Keratinocyte (primary cell): ENCODE measurements around the gene SETBP1. TPM values are rescaled to one million over a fixed set of nuclear protein-coding genes. Genes with fewer than 3 reads are reported as not detected.

Experiments
- DNase-seq: peaks from one replicate; pipeline ENCODE4 v3.0.0-alpha.2; 2011; ENCODE audit warnings: low read depth, missing footprints, low spot score
- FAIRE-seq: peaks from 2 replicates; lab custom pipeline; 2011; peaks lifted over from hg19 to GRCh38; lab: Jason Lieb, UNC
- H2AFZ ChIP-seq: 2 replicates; pipeline ENCODE4 v1.6.0; 2012; ENCODE audit warnings: low read length, control low read depth, inconsistent platforms; ENCODE audit not compliant: control insufficient read depth
- H3K27ac ChIP-seq: 2 replicates; pipeline ENCODE4 v1.5.1; 2011; ENCODE audit warnings: low read length; ENCODE audit not compliant: control insufficient read depth, insufficient read depth
- H3K27me3 ChIP-seq: 3 replicates; pipeline ENCODE4 v1.6.0; 2011; ENCODE audit warnings: low read length; ENCODE audit not compliant: control insufficient read depth, insufficient read depth; ENCODE audit errors: extremely low read depth
- H3K36me3 ChIP-seq, 2 experiments: 2 replicates in 1 of 2; 3 replicates in 1 of 2; pipeline ENCODE4 v1.5.1; 2011; ENCODE audit warnings: low read length in 2 of 2, mild to moderate bottlenecking in 1 of 2; ENCODE audit not compliant: control insufficient read depth in 2 of 2, insufficient read depth in 2 of 2; ENCODE audit errors: extremely low read depth in 1 of 2
- H3K4me1 ChIP-seq: 3 replicates; pipeline ENCODE4 v1.5.1; 2011; ENCODE audit warnings: low read length; ENCODE audit not compliant: control insufficient read depth, insufficient read depth; ENCODE audit errors: extremely low read depth
- H3K4me2 ChIP-seq: 3 replicates; pipeline ENCODE4 v1.6.0; 2011; ENCODE audit warnings: low read depth, low read length; ENCODE audit not compliant: control insufficient read depth, insufficient read depth; ENCODE audit errors: extremely low read depth
- H3K4me3 ChIP-seq, 3 experiments: fragments of 200-600 bp in 1 of 3; sonication (generic) in 1 of 3; 2 replicates in 2 of 3; 3 replicates in 1 of 3; pipeline ENCODE4 v1.5.1; 2011 to 2016; ENCODE audit warnings: low read length in 3 of 3, mild to moderate bottlenecking in 3 of 3, control low read depth in 2 of 3, inconsistent platforms in 1 of 3, low read depth in 1 of 3, mixed read lengths in 1 of 3, mixed run types in 1 of 3, moderate library complexity in 1 of 3; ENCODE audit not compliant: control insufficient read depth in 2 of 3, insufficient read depth in 2 of 3; ENCODE audit errors: extremely low read depth in 1 of 3
- H3K79me2 ChIP-seq: 2 replicates; pipeline ENCODE4 v1.6.0; 2012; ENCODE audit warnings: low read length; ENCODE audit not compliant: control insufficient read depth, insufficient read depth
- H3K9ac ChIP-seq: 3 replicates; pipeline ENCODE4 v1.6.0; 2011; ENCODE audit warnings: low read length; ENCODE audit not compliant: control insufficient read depth, insufficient read depth; ENCODE audit errors: extremely low read depth
- H3K9me1 ChIP-seq: 3 replicates; pipeline ENCODE4 v1.6.0; 2011; ENCODE audit warnings: low read length; ENCODE audit not compliant: control insufficient read depth, insufficient read depth; ENCODE audit errors: extremely low read depth
- H3K9me3 ChIP-seq: 2 replicates; pipeline ENCODE4 v1.5.1; 2012; ENCODE audit warnings: low read depth, low read length; ENCODE audit not compliant: control insufficient read depth
- H4K20me1 ChIP-seq: 3 replicates; pipeline ENCODE4 v1.6.0; 2011; ENCODE audit warnings: low read length; ENCODE audit not compliant: control insufficient read depth, insufficient read depth; ENCODE audit errors: extremely low read depth
- EZH2 ChIP-seq: IDR thresholded peaks from one replicate; pipeline ENCODE4 v1.6.1; 2012; ENCODE audit warnings: inconsistent platforms, mild to moderate bottlenecking, low read length, moderate library complexity
- dilution Hi-C: fragments of 300-500 bp; cut with MboI; formaldehyde crosslinking; loops from one replicate; pipeline ENCODE4 v1.7.0; 2020; ENCODE audit warnings: low sequenced_read_pairs; ENCODE audit not compliant: extremely low pct_ligation_motif_present
- polyA plus RNA-seq, 5 experiments: library from polyadenylated mRNA; depleted of rRNA in 3 of 5; stranded (reverse) in 3 of 5; stranded (forward) in 1 of 5; unstranded in 1 of 5; fragments of >200 nt; gene quantifications; 1 replicate in 1 of 5; 2 replicates in 3 of 5; 3 replicates in 1 of 5; pipeline versions ENCODE4 v1.2.1 to v1.2.3, GENCODE V29; 2011 to 2012; ENCODE audit warnings: missing spikeins in 2 of 5, low read depth in 1 of 5, low replicate concordance in 1 of 5
- TF ChIP-seq, protein P1 (sequence below), 3 experiments: IDR thresholded peaks in 1 of 3; conservative IDR thresholded peaks in 1 of 3; optimal IDR thresholded peaks in 1 of 3; 2 replicates in 2 of 3; 3 replicates in 1 of 3; pipeline versions ENCODE3 to v1.5.1; 2011; ENCODE audit warnings: low read length in 3 of 3, mild to moderate bottlenecking in 3 of 3, moderate library complexity in 2 of 3, control low read depth in 1 of 3, inconsistent platforms in 1 of 3; ENCODE audit not compliant: insufficient read depth in 2 of 3; ENCODE audit errors: extremely low read depth in 1 of 3

SETBP1 gene
- polyA plus RNA-seq, 1 donor (not counting 4 experiments of a cell fraction or from before 2014, with no cell fraction given) = 3.3 TPM

DNA sequence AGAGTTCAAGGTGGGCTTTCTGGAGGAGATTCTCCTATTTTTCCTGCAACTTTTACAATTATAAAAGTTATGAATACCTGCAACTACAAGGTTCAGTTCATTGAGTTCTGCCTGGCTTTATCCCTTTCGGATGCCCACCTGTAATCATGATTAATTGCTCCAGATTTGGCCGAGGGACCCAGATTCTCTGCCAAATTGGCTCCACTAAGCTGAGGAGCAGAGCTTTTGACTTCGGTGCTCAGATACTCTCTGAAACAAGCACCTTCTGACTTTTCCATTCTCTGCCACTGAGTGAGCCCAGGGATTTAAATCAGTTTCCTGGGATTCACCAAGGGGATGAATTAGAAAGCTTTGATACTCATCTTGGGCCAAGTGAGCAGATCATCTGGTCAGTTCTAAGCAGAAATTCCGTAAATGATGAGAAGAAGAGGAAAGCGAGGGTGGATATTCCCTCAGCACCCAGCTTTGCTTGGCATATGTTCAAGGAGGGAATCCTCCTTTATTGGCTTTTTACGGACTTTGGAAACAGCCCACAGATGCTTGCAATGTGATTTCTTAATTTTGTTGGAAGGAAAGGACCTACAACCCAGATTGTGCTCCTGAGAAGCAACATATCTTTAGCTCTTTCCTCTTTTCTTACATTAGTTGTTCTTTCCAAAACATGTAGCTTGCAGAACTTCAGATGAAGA is 179.2 kb downstream of the SETBP1 start:
- Histone ChIP-seq H4K20me1 (no peaks in the 10 kb centered on the region), H3K27ac (no peak overlapping the region), H3K27me3 (no peaks in the 10 kb centered on the region), H2AFZ (no peak overlapping the region), H3K9ac (no peak overlapping the region), H3K4me1 (peaks cover 35% of the 10 kb centered on the region), H3K79me2 (no peaks in the 10 kb centered on the region), H3K36me3 (no peaks in the 10 kb centered on the region), H3K9me3 (peaks cover 3% of the 10 kb centered on the region), H3K9me1 (no peaks in the 10 kb centered on the region), H3K4me2 (no peak overlapping the region), H3K4me3 (no peak overlapping the region)
- FAIRE-seq (no peak), DNase-seq (no peak)
- dilution Hi-C loops = no loop called here
- TF ChIP-seq, protein P1, sequence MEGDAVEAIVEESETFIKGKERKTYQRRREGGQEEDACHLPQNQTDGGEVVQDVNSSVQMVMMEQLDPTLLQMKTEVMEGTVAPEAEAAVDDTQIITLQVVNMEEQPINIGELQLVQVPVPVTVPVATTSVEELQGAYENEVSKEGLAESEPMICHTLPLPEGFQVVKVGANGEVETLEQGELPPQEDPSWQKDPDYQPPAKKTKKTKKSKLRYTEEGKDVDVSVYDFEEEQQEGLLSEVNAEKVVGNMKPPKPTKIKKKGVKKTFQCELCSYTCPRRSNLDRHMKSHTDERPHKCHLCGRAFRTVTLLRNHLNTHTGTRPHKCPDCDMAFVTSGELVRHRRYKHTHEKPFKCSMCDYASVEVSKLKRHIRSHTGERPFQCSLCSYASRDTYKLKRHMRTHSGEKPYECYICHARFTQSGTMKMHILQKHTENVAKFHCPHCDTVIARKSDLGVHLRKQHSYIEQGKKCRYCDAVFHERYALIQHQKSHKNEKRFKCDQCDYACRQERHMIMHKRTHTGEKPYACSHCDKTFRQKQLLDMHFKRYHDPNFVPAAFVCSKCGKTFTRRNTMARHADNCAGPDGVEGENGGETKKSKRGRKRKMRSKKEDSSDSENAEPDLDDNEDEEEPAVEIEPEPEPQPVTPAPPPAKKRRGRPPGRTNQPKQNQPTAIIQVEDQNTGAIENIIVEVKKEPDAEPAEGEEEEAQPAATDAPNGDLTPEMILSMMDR (optimal IDR thresholded peaks at IDR 0.05 in 1 of 3, IDR thresholded peaks at IDR 0.05 in 1 of 3, conservative IDR thresholded peaks at IDR 0.05 in 1 of 3; ENCODE audit: extremely low read depth in 1 of 3, insufficient read depth in 2 of 3, low read length in 3 of 3) = no peak
- TF ChIP-seq EZH2 = no peak

DNA sequence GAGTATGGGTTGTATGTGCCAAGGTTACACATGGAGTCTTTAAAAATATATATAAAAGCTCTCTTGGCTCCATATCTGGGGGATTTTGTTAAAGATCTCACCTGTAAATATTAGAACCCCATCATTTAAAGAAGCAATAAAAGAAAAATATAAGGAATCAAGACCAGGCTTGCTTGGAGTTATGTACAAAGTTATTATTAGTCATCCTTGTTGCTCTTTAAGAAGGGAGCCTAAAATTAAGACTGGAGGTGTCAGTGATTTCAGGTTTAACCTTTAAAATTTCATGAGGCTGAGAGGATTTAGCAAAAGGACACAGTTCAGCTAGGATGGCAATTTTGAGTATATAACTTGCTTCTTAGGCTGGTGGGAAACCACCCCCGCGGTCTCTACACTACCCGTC is 181.4 kb downstream of the SETBP1 start:
- DNase-seq (no peak), FAIRE-seq (no peak)
- H2AFZ ChIP-seq = no peak overlapping the region
- H3K27ac ChIP-seq = no peak overlapping the region
- no peaks in the 10 kb centered on the region for H3K9me3 ChIP-seq
- no peak overlapping the region for H3K9ac ChIP-seq
- H3K4me3 ChIP-seq = no peak overlapping the region
- H3K4me1 ChIP-seq = peaks cover 19% of the 10 kb centered on the region
- H3K27me3 ChIP-seq = no peaks in the 10 kb centered on the region
- no peak overlapping the region for H3K4me2 ChIP-seq
- peaks cover 0 to 1% of the 10 kb centered on the region in 2 experiments for H3K36me3 ChIP-seq
- no peaks in the 10 kb centered on the region for H3K79me2 ChIP-seq
- H3K9me1 ChIP-seq = no peaks in the 10 kb centered on the region
- dilution Hi-C loops = no loop called here
- TF ChIP-seq EZH2 = no peak
- TF ChIP-seq, protein P1 (optimal IDR thresholded peaks at IDR 0.05 in 1 of 3, IDR thresholded peaks at IDR 0.05 in 1 of 3, conservative IDR thresholded peaks at IDR 0.05 in 1 of 3; ENCODE audit: extremely low read depth in 1 of 3, insufficient read depth in 2 of 3, low read length in 3 of 3) = no peak
- no peaks in the 10 kb centered on the region for H4K20me1 ChIP-seq
